ENCODE measurements around the gene MYL3.

The MYL3 gene

GRCh38 chr3:46891132-46891531 lies 27.9 kb upstream of the MYL3 start:
- no peak for DNase-seq (ENCODE audit: low read depth)
- TF ChIP-seq, protein P1, sequence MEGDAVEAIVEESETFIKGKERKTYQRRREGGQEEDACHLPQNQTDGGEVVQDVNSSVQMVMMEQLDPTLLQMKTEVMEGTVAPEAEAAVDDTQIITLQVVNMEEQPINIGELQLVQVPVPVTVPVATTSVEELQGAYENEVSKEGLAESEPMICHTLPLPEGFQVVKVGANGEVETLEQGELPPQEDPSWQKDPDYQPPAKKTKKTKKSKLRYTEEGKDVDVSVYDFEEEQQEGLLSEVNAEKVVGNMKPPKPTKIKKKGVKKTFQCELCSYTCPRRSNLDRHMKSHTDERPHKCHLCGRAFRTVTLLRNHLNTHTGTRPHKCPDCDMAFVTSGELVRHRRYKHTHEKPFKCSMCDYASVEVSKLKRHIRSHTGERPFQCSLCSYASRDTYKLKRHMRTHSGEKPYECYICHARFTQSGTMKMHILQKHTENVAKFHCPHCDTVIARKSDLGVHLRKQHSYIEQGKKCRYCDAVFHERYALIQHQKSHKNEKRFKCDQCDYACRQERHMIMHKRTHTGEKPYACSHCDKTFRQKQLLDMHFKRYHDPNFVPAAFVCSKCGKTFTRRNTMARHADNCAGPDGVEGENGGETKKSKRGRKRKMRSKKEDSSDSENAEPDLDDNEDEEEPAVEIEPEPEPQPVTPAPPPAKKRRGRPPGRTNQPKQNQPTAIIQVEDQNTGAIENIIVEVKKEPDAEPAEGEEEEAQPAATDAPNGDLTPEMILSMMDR (IDR thresholded peaks at IDR 0.05; ENCODE audit: control insufficient read depth, insufficient read depth, low read depth, low read length, missing control alignments), result no peak
- H3K4me3 ChIP-seq (ENCODE audit: control insufficient read depth, low read depth, low read length), result no peak overlapping the region

- H3K4me3 ChIP-seq (ENCODE audit: control insufficient read depth, low read depth, low read length), result no peak overlapping the region
- TF ChIP-seq, protein P1 (IDR thresholded peaks at IDR 0.05; ENCODE audit: control insufficient read depth, insufficient read depth, low read depth, low read length, missing control alignments), result no peak
- DNase-seq (ENCODE audit: low read depth), result no peak
Observed at GRCh38 chr3:46890132-46890531, 26.9 kb upstream of the MYL3 start.

GRCh38 chr3:46889381-46890110 lies 26.3 kb upstream of the MYL3 start:
- no peak for DNase-seq (ENCODE audit: low read depth)
- no peak overlapping the region for H3K4me3 ChIP-seq (ENCODE audit: control insufficient read depth, low read depth, low read length)
- TF ChIP-seq, protein P1 (IDR thresholded peaks at IDR 0.05; ENCODE audit: control insufficient read depth, insufficient read depth, low read depth, low read length, missing control alignments), result no peak

DNA sequence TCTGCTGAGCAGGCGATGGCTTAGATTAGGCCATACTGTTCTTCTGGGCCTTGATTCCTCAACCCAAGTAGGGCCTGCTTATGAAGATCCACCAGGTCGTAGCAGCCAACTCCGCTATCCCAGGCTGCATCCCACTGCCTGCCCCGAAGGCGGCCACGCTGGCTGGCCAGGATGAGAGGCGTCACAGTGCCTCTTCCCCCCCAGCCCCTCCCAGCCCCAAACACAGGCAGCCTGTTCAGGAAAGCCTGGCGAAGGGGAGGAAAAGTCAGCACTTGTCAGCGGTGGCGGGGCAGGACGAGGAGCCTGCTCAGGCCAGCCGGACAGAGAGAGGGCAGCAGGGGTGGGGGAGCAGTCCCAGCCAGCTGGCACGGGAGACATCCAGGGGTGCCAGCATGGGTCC lies 25.5 kb upstream of the MYL3 start:
- H3K4me3 ChIP-seq (ENCODE audit: control insufficient read depth, low read depth, low read length), result no peak overlapping the region
- no peak for DNase-seq (ENCODE audit: low read depth)
- TF ChIP-seq, protein P1 (IDR thresholded peaks at IDR 0.05; ENCODE audit: control insufficient read depth, insufficient read depth, low read depth, low read length, missing control alignments), result no peak

DNA sequence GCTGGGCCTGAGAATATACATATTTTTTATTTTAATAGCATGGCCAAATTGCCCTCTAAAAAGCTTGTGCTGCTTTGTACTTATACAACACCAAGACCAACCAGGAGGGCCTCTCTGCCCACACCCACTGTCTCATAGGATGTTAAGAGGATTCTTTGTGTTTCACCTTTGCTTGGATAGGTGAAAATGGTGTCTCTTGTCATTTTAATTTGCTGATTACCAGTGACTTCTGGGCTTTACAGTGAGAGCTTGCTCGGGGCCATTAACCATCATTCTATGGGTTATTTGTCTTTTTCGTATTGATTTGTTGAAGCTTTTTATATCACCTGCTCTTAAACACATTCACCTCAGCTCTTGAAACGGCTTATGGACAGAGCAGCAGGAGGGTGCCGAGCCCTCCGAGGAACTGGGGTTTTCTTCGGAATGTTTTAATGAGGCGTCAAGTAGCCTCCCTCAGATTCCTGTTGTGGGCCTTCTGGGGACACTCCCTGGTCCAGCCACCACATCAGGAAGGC lies 24.8 kb upstream of the MYL3 start:
- no peak for DNase-seq (ENCODE audit: low read depth)
- TF ChIP-seq, protein P1 (IDR thresholded peaks at IDR 0.05; ENCODE audit: control insufficient read depth, insufficient read depth, low read depth, low read length, missing control alignments), result no peak
- no peak overlapping the region for H3K4me3 ChIP-seq (ENCODE audit: control insufficient read depth, low read depth, low read length)

- H3K4me3 ChIP-seq (ENCODE audit: control insufficient read depth, low read depth, low read length), result no peak overlapping the region
- TF ChIP-seq, protein P1 (IDR thresholded peaks at IDR 0.05; ENCODE audit: control insufficient read depth, insufficient read depth, low read depth, low read length, missing control alignments), result no peak
- DNase-seq (ENCODE audit: low read depth), result no peak
Observed at GRCh38 chr3:46885612-46886011, 22.4 kb upstream of the MYL3 start.
